Neural progenitor cell (in vitro differentiated cells): ENCODE results near the gene EFNA2.

Experiments
- EZH2 ChIP-seq: fragments of 200-600 bp; sonication (generic); IDR thresholded peaks from 2 replicates; pipeline ENCODE4 v1.6.1; 2017; ENCODE audit warnings: antibody characterized with exemption, mild to moderate bottlenecking, moderate library complexity
- TF ChIP-seq, protein P1 (sequence below): fragments of 200-600 bp; sonication (generic); IDR thresholded peaks from 2 replicates; pipeline ENCODE4 v1.5.1; 2017; ENCODE audit warnings: antibody characterized with exemption, mild to moderate bottlenecking

DNA sequence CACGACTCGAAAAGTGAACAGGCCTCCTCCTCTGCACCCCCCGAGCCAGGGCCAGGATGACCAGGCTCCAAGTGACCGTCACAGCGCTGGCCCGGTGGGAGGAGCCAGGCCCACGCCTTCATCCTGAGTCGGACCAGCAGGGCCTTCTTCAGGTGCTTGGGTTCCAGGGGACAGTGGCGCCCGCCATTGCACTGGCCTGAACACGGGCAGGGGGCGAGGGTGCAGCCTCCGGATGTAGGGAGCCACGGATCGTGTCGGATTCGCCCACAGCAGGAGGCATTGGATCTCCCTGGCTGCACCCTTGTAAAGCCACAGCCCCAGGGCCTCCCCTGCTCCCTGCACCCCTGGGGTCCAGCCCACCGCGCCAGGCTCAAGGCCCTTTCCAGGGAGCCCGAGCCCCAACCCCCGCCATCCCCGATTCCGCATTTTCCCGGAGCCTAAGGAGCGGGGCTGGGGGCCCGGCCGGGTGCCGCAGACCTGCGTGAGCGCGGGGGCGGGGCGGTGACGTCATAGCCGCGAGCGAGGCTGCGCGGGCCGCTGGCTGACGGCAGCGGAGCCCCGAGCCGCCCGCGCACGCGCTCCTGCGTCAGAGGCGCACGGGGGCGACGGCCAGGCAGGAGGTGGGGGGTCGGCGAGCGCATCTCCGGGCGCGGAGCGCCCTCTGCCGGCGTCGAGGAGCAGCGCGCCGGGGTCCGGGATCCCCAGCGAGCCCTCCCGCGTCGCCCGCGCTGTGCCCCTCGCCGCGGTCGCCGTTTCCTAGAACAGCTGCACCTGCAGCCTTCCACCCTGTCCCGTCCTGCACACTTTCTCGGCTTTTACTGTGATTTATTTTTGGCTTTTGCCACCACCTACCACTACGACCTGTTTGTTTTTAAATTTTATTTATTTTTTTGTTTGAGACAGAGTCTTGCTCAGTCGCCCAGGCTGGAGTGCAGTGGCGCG lies 45.6 kb upstream of the EFNA2 start:
- TF ChIP-seq, protein P1, sequence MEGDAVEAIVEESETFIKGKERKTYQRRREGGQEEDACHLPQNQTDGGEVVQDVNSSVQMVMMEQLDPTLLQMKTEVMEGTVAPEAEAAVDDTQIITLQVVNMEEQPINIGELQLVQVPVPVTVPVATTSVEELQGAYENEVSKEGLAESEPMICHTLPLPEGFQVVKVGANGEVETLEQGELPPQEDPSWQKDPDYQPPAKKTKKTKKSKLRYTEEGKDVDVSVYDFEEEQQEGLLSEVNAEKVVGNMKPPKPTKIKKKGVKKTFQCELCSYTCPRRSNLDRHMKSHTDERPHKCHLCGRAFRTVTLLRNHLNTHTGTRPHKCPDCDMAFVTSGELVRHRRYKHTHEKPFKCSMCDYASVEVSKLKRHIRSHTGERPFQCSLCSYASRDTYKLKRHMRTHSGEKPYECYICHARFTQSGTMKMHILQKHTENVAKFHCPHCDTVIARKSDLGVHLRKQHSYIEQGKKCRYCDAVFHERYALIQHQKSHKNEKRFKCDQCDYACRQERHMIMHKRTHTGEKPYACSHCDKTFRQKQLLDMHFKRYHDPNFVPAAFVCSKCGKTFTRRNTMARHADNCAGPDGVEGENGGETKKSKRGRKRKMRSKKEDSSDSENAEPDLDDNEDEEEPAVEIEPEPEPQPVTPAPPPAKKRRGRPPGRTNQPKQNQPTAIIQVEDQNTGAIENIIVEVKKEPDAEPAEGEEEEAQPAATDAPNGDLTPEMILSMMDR, result peak; percentile 79
- TF ChIP-seq EZH2, result no peak
